Putamen (tissue), 1 donor: ENCODE measurements around the gene ENDOG.
A peak's percentile ranks its signal among the peaks of the same experiment; 100 is the strongest.
"Not testable (repeated sequence)": the region's sequence is repeated elsewhere in the genome, so short reads cannot be mapped to it uniquely, and the experiment has no call there.

Experiments
- DNase-seq: peaks from one replicate; pipeline ENCODE4 v3.0.0-alpha.2; 2016; ENCODE audit warnings: low spot score

Gene ENDOG

DNA sequence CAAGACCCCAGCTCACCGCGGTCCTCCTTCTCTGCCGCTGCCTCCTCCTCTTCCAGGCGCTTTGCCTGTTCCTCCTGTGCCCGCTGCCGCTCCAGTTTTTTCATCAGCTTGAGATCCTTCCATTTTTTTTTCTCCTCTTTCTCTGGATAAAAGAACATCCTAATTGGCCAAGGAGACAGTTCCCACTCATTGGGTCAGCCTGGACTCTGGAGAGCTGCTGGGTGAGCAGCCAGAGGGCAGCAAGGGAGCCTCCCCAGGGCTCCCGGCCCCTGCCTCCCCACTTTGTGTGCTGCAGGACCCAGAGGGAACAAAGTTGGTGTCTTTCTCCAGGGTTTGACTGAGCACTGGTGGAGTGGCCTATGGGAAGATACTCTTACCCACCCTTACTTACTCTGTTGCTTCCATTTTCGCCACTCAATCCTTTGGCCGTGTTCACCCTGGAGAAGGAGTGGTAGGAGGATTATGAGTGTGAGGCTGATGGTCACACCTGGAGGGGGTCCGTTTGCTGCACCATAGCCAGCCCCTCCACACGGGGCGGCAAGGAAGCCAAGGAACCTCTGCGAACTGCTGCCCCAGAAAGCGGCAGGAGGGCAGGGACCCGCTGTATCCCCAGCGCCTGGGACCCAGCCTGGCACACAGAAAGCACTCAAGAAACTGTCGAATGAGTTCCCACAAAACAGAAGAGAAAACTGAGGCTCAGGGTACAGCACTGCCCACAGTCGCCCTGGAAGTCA, 10.6 kb downstream of the ENDOG start:
- no peak for DNase-seq

- peak; percentile 93 for DNase-seq
Observed at GRCh38 chr9:128829477-128830251, 11.4 kb downstream of the ENDOG start, which contains the start of gene SPOUT1. Gene SPOUT1, minus strand, starts transcription at chr9:128829794. Its CDS starts 14 bp downstream, at chr9:128829780.

DNA sequence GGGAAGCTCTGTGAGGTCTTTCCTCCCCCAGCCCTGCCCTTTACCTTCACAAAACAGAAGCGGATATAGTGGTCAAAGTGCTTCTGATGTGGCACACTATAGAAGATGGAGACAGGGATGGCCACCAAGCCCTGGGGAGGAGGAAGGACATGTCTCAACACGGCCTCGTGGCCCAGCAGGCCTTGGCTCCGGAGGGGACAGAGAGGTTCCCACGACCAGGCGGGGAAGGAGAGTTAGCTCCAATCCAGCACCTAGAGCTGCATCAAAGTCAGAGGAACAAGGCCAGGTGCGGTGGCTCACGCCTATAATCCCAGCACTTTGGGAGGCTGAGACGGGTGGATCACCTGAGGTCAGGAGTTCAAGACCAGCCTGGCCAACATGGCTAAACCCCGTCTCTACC, 15.4 kb downstream of the ENDOG start:
- DNase-seq, result no peak

DNA sequence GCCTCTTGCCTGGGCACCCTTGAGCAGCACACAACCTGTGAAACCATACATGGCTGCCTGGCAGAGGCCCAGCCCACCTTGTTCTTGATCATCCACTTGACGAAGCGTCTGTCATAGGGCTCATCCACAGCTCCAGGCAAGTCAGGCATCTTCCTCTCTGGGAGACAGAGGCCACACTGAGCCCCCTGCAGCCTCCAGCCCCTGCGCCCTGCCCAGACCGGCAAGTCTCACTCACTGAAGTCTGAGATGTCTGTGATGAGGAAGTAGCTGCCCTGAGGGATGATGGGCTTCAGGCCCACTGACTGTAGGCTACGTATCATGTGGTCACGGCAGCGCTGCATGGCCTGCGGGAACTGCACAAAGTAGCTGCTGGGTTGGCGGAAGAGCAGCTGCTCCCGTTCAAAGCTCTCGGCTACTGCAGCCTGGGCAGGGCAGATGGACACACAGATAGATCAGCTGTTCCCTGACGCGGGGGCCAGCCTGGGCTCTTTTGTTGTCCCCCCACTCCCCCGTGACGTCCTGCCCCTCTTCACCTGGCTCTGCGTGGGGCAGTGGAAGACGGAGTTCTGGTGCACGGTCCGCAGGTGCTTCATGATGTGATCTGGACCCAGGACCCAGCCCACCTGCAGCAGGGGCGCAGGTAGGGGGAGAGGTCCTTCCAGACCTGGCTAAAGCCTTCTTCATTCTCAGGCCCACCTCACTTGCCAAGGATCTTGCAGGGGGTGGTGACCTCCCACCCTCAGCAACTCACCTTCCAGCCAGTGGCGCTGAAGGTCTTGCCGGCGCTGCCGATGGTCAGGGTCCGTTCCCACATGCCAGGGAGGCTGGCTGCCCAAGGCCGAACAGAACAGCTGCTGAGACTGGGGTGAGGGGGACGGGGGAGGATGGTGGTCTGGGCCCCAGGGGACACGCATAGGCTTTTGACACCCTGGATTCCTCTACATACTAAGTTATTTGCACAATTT, 17.2 kb downstream of the ENDOG start:
- DNase-seq, result no peak

- no peak for DNase-seq
Observed at GRCh38 chr9:128836509-128837145, 18.3 kb downstream of the ENDOG start.

GRCh38 chr9:128838338-128838737, 20.0 kb downstream of the ENDOG start:
- no peak for DNase-seq

DNA sequence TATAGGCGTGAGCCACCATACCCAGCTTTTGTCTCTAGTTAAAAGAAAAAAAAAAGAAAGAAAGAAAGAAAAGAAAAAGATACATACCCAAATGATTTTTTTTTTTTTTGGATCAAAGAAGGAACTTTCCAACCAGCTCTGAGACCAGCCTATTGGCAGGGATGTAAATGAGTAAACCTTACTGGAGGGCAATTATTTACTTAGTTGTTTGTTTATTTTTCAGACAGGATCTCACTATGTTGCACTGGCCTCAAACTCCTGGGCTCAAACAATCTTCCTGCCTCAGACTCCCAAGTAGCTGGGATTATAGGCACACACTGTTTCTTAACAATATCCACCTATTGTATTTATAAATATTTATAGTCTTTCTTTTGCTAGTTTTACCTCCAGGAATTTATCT, 22.2 kb downstream of the ENDOG start:
- no peak for DNase-seq

DNA sequence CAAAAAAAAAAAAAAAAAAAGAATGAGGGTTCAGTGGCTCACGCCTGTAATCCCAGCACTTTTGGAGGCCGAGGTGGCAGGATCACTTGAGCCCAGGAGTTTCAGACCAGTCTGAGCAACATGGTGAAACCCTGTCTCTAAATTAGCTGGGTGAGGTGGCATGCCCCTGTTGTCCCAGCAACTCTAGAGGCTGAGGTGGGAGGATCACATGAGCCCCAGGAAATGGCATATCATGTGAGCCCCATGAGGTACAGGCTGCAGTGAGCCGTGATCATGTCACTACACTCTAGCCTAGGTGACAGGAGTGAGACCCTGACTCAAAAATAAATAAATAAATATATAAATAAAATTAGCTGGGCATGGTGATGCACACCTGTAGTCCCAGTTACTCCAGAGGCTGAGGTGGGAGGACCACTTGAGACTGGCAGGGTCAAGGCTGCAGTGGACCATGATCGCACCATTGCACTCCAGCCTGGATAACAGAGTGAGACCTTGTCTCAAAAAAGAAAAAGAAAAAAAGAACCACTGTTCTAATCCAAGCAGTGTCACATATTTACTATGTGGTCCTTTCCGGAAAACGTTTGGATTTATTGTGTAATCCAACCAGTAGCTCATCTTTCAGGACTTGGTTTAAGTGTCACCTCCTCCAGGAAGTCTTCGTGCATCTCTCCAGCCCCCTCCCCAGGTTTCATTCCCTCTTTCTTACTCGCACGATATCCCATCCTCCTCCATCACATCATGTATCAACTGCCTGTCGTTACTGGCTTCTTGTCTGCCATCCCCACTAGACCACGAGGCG, 23.6 kb downstream of the ENDOG start:
- no peak for DNase-seq

GRCh38 chr9:128843171-128843570, 24.9 kb downstream of the ENDOG start:
- not testable (repeated sequence) for DNase-seq

- no peak for DNase-seq
Observed at GRCh38 chr9:128845186-128845931, 27.1 kb downstream of the ENDOG start.

- DNase-seq, result no peak
Observed at GRCh38 chr9:128846680-128847030, 28.4 kb downstream of the ENDOG start.

- no peak for DNase-seq
Observed at GRCh38 chr9:128847803-128848202, 29.5 kb downstream of the ENDOG start.

DNA sequence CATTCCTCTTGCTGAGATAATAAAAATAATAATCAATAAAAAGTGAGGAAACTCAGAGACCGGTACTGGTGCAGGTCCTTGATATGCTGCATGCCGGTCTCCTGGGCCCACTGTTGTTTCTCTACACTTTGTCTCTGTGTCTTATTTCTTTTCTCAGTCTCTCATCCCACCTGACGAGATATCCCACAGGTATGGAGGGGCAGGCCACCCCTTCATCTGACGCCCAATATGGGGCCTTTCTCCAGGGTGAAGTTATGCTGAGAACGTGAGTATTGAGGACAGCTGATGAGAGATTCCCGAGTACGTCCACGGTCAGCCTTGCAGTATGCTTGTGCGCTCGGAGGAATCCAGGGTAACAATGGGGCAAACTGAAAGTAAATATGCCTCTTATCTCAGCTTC, 32.7 kb downstream of the ENDOG start:
- not testable (repeated sequence) for DNase-seq

DNA sequence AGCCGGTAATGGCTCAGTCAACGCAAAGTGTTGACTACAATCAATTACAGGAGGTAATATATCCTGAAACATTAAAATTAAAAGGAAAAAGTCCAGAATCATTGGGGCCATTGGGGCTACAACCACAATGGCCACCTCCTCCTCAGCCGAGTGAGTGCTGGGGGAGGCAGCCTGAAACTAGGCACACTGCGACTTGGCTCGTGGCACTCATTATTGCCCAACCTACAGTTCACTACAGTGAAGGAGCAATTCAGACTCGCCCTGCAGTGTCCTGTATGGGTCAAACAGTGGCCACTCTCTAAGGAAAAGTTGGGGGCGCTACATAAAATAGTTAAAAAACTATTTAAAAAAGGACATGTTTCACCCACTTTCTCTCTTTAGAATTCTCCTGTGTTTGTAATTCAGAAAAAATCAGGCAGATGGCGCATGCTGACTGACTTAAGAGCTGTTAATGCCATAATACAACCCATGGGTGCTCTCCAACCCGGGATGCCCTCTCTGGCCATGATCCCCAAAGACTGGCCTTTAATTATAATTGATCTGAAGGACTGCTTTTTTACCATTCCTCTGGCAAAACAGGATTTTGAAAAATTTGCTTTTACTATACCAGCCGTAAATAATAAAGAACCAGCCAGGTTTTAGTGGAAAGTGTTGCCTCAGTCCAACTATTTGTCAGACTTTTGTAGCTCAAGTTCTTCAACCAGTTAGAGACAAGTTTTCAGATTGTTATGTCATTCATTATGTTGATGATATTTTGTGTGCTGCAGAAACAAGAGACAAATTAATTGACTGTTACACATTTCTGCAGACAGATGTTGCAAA, 33.7 kb downstream of the ENDOG start:
- DNase-seq, result peak; percentile 45

DNA sequence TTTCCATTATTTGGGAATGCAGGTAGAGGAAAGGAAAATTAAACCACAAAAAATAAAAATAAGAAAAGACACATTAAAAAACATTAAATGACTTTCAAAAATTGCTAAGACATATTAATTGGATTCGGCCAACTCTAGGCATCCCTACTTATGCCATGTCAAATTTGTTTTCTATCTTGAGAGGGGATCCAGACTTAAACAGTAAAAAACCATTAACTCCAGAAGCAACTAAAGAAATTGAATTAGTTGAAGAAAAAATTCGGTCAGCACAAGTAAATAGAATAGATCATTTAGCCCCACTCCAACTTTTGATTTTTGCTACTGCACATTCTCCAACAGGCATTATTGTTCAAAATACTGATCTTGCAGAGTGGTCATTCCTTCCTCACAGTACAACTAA, 34.3 kb downstream of the ENDOG start:
- not testable (repeated sequence) for DNase-seq

GRCh38 chr9:128854454-128854853, 36.2 kb downstream of the ENDOG start:
- DNase-seq, result not testable (repeated sequence)

- DNase-seq, result not testable (repeated sequence)
Observed at GRCh38 chr9:128858476-128858875, 40.2 kb downstream of the ENDOG start.

DNA sequence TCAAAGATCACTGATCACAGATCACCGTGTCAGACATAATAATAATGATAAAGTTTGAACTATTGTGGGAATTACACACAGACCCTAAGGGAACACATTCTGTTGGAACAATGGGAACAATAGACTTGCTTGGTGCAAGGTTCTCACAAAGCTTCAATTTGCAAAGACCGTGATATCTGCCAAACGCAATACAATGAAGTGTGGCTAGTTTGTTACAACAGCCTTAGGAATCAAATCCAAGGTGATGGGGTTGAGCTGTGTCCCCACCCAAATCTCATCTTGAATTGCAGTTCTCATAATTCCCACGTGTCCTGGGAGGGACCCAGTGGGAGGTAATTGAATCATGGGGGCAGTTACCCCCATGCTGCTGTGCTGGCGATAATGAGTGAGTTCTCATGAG, 42.6 kb downstream of the ENDOG start:
- DNase-seq, result no peak

DNA sequence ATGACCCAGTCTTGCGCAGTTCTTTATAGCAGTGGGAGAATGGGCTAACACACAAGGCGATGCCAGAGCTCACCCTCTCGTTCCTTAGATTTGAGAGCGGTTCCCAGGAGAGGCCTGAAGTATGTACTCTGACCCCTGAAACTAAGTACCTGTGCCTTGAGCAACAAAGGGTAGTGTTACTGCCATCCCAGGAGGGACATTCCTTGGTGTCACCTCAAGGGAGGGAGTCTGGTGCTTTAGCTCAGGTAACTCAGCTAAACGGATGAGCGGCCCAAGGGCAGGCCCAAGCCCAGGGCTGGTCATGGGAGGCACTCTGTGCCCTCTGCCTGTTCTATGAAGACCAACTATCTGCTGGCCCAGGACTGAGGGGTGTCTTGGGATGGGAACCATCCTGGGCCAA, 43.2 kb downstream of the ENDOG start:
- DNase-seq, result no peak
